Vein endothelial cell (primary cell): ENCODE measurements around the gene TGFBRAP1. TPM values are rescaled to one million over a fixed set of nuclear protein-coding genes. Genes with fewer than 3 reads are reported as not detected.

Experiments
- total RNA-seq: library from RNA; depleted of rRNA; stranded (reverse); fragments of >200 nt; gene quantifications from 2 replicates; pipeline ENCODE4 v1.2.3, GENCODE V29; 2012

The TGFBRAP1 gene, protein sequence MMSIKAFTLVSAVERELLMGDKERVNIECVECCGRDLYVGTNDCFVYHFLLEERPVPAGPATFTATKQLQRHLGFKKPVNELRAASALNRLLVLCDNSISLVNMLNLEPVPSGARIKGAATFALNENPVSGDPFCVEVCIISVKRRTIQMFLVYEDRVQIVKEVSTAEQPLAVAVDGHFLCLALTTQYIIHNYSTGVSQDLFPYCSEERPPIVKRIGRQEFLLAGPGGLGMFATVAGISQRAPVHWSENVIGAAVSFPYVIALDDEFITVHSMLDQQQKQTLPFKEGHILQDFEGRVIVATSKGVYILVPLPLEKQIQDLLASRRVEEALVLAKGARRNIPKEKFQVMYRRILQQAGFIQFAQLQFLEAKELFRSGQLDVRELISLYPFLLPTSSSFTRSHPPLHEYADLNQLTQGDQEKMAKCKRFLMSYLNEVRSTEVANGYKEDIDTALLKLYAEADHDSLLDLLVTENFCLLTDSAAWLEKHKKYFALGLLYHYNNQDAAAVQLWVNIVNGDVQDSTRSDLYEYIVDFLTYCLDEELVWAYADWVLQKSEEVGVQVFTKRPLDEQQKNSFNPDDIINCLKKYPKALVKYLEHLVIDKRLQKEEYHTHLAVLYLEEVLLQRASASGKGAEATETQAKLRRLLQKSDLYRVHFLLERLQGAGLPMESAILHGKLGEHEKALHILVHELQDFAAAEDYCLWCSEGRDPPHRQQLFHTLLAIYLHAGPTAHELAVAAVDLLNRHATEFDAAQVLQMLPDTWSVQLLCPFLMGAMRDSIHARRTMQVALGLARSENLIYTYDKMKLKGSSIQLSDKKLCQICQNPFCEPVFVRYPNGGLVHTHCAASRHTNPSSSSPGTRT
- total RNA-seq = 54.4 and 55.5 TPM in 2 replicates

GRCh38 chr2:105329561-105330495 lies at the start of gene TGFBRAP1:
TSS of gene TGFBRAP1 (minus strand) at chr2:105329735. CDS start at chr2:105308301, 21,434 bp downstream.

DNA sequence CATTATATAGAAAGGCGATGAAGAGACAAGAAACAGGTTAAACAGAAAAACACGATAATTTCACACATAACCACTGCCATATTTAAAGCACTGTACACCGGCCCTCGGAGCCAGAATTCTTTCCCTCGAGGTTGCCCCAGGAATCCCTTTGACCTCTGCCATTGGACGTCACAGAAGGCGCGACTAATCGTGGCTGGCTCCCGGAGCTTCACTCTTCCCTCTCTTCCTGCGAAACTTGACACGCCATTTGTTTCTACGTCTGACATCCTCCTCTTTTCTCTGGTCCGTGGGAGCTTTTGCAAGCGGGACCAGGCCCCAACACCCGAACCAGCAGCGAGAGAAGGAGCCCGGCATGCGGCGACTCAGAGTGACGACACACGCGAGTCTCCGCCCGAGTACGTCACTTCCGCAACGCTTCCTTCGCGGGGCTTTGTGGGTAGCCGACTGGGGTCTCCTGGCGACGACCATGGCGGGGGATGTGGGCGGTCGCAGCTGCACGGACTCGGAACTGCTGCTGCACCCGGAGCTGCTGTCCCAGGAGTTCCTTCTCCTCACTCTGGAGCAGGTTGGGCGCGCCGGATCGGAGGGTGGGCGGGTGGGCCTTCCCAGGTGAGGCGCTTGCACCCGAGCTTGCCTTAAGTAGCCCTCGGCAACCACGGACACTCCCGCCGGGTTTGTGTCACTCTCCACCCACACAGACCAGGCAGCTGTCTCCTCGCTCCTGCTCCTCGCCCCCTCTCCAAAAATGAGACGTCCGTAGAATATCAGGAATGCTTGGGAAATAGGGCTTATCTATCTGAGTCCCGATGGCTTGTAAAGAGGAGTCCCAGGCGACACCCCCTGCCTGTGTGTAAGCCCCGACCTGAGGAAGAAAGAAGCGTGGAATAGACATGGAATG lies 7.8 kb upstream of the TGFBRAP1 start, which contains the start of gene C2orf49:
Gene C2orf49 (plus strand): TSS at position 419 of the 898 bp plus-strand sequence. CDS start 48 bp downstream, at position 467.

DNA sequence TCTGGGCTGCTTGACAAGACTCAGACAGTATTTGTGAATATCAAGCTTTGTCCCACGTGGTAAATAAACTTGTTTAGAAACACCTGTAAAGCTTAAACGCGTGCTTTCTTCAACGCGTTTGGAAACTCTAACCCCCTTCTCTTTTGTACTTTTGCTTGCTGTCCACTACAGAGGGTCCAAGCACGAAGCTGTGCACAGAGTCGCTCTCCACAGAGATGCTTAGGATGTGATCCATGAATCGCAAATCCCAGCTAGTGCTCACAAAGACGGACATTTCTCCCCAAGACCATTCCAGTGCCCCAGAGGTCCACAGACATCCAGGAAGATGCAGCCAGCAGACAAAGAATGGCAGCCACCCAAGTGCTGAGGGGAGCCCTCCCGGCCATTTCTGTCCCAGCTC lies 88.1 kb downstream of the TGFBRAP1 start, which contains the start of gene GPR45:
Gene GPR45 (plus strand): TSS at position 301 of the 400 bp plus-strand sequence. CDS start 116 bp downstream, outside the sequence.

Other genes starting within 250 kb of the TGFBRAP1 start
- gene GPR45, start 88.0 kb downstream of the TGFBRAP1 start, total RNA-seq = not detected in 2 replicates
- 13.4 and 14.7 TPM in 2 replicates for gene C2orf49, start 7.8 kb upstream of the TGFBRAP1 start, total RNA-seq
- 135 and 174 TPM in 2 replicates for gene FHL2, start 69.3 kb upstream of the TGFBRAP1 start, total RNA-seq